GM12878 (cell line): ENCODE data around the gene COL16A1. TPM values are rescaled to one million over a fixed set of nuclear protein-coding genes. Genes with fewer than 3 reads are reported as not detected.

Experiments used
- ATAC-seq: fragments of 200-7000 bp; cut with Tn5 transposase; 3 replicates; pipeline ENCODE4 v1.9.1; 2020; ENCODE audit warnings: mild to moderate bottlenecking, moderate library complexity
- BruUV-seq: library from RNA; stranded (reverse); fragments of 400-500 nt; replicated peaks from 2 replicates; lab custom pipeline; 2021; lab: Mats Ljungman, UMichigan
- CTCF ChIA-PET: fragments of 300-600 bp; sonication (Branson Sonifier 250); formaldehyde crosslinking; extraction: SDS; loops from one replicate; lab custom pipeline; 2021; ENCODE audit warnings: inconsistent platforms; lab: Yijun Ruan, JAX
- POLR2A ChIA-PET: fragments of 350-600 bp; formaldehyde crosslinking; extraction: SDS; loops from one replicate; lab custom pipeline; 2021; ENCODE audit warnings: inconsistent platforms; lab: Charles Lee
- RAD21 ChIA-PET: fragments of 300-600 bp; sonication (Branson Sonifier 250); formaldehyde crosslinking; loops from one replicate; lab custom pipeline; 2023; ENCODE audit warnings: antibody characterized with exemption; ENCODE audit not compliant: unreplicated experiment; lab: Charles Lee
- SMC1A ChIA-PET: fragments of 300-600 bp; sonication (Branson Sonifier 250); formaldehyde crosslinking; loops from one replicate; lab custom pipeline; 2023; ENCODE audit not compliant: unreplicated experiment, uncharacterized antibody; lab: Charles Lee
- DNase-seq: peaks from one replicate; pipeline ENCODE4 v3.0.0-alpha.2; 2011; ENCODE audit warnings: low read depth, low spot score
- FAIRE-seq: peaks from 3 replicates; lab custom pipeline; 2011; peaks lifted over from hg19 to GRCh38; lab: Jason Lieb, UNC
- H2AFZ ChIP-seq: 2 replicates; pipeline ENCODE4 v1.6.0; 2011; ENCODE audit warnings: low read depth, low read length, control low read depth; ENCODE audit not compliant: control insufficient read depth
- H3K27ac ChIP-seq: 2 replicates; pipeline ENCODE4 v1.5.1; 2011; ENCODE audit warnings: control low read depth; ENCODE audit not compliant: control insufficient read depth, insufficient read depth
- H3K27me3 ChIP-seq, 2 experiments: replicated peaks in 1 of 2; 2 replicates each; pipeline versions ENCODE4 v1.6.0 to v1.6.1; 2011; ENCODE audit warnings: low read length in 1 of 2; ENCODE audit not compliant: control insufficient read depth in 2 of 2, insufficient read depth in 2 of 2
- H3K36me3 ChIP-seq, 2 experiments: 2 replicates each; pipeline ENCODE4 v1.5.1; 2011; ENCODE audit warnings: low read length in 1 of 2; ENCODE audit not compliant: control insufficient read depth in 2 of 2, insufficient read depth in 2 of 2
- H3K4me1 ChIP-seq: 2 replicates; pipeline ENCODE4 v1.6.1; 2011; ENCODE audit warnings: mild to moderate bottlenecking, low read length, moderate library complexity, mixed read lengths; ENCODE audit not compliant: control insufficient read depth, insufficient read depth
- H3K4me2 ChIP-seq: 2 replicates; pipeline ENCODE4 v1.6.0; 2011; ENCODE audit warnings: control low read depth; ENCODE audit not compliant: control insufficient read depth, insufficient read depth
- H3K4me3 ChIP-seq: fragments of 200-600 bp; sonication (generic); 2 replicates; pipeline ENCODE4 v1.5.1; 2016
- H3K79me2 ChIP-seq: 2 replicates; pipeline ENCODE4 v1.6.0; 2011; ENCODE audit warnings: low read length; ENCODE audit not compliant: control insufficient read depth, insufficient read depth
- H3K9ac ChIP-seq: 2 replicates; pipeline ENCODE4 v1.8.0; 2011; ENCODE audit warnings: low read length, control low read depth, mixed read lengths; ENCODE audit not compliant: control insufficient read depth, insufficient read depth
- H3K9me3 ChIP-seq: replicated peaks from 3 replicates; pipeline ENCODE4 v1.5.1; 2011; ENCODE audit warnings: mild to moderate bottlenecking, low read length; ENCODE audit not compliant: control insufficient read depth, insufficient read depth
- H4K20me1 ChIP-seq: 2 replicates; pipeline ENCODE4 v1.6.0; 2011; ENCODE audit not compliant: control insufficient read depth, insufficient read depth
- CBX3 ChIP-seq: fragments of 200-600 bp; sonication (generic); IDR thresholded peaks from 2 replicates; pipeline ENCODE4 v1.6.1; 2016; ENCODE audit warnings: low read depth, borderline replicate concordance
- CHD2 ChIP-seq: IDR thresholded peaks from 2 replicates; pipeline ENCODE4 v1.6.1; 2011; ENCODE audit warnings: low read depth, low read length, improper control_type of control experiment, borderline replicate concordance
- CHD4 ChIP-seq: fragments of 200-600 bp; sonication (generic); IDR thresholded peaks from 2 replicates; pipeline ENCODE4 v1.6.1; 2016; ENCODE audit warnings: mild to moderate bottlenecking
- CREM ChIP-seq: IDR thresholded peaks from 2 replicates; pipeline ENCODE4 v1.6.1; 2014; ENCODE audit warnings: antibody characterized with exemption, low read depth
- CTCF ChIP-seq, 3 experiments: IDR thresholded peaks in 2 of 3; conservative IDR thresholded peaks in 1 of 3; 2 replicates each; pipeline ENCODE4 v1.5.1; 2011; ENCODE audit warnings: low read depth in 3 of 3, low read length in 3 of 3, mild to moderate bottlenecking in 3 of 3, control low read depth in 2 of 3, moderate library complexity in 2 of 3, inconsistent platforms in 1 of 3, mixed read lengths in 1 of 3; ENCODE audit not compliant: control insufficient read depth in 2 of 3, insufficient read depth in 1 of 3; ENCODE audit errors: extremely low read depth in 1 of 3
- EP300 ChIP-seq, 2 experiments: fragments of 150-350 bp in 1 of 2; IDR thresholded peaks; 2 replicates each; pipeline ENCODE4 v1.6.1; 2011 to 2012; ENCODE audit warnings: low read depth in 2 of 2, low read length in 2 of 2, borderline replicate concordance in 1 of 2, improper control_type of control experiment in 1 of 2, inconsistent platforms in 1 of 2; ENCODE audit not compliant: control insufficient read depth in 1 of 2
- MXI1 ChIP-seq: fragments of 150-350 bp; IDR thresholded peaks from 2 replicates; pipeline ENCODE4 v1.6.1; 2011; ENCODE audit warnings: low read depth, mild to moderate bottlenecking, inconsistent platforms, low read length, improper control_type of control experiment
- NFYB ChIP-seq: IDR thresholded peaks from 2 replicates; pipeline ENCODE4 v1.6.1; 2011; ENCODE audit warnings: low read depth, mild to moderate bottlenecking, low read length, improper control_type of control experiment, moderate library complexity; ENCODE audit not compliant: insufficient read depth
- NR2C2 ChIP-seq: IDR thresholded peaks from 2 replicates; pipeline ENCODE4 v1.6.1; 2011; ENCODE audit warnings: borderline replicate concordance, low read depth; ENCODE audit not compliant: control insufficient read depth, insufficient read length
- RCOR1 ChIP-seq: conservative IDR thresholded peaks from 2 replicates; pipeline ENCODE4 v1.6.1; 2012; ENCODE audit warnings: low read depth, low read length, improper control_type of control experiment
- RFX5 ChIP-seq: IDR thresholded peaks from 2 replicates; pipeline ENCODE4 v1.6.1; 2011; ENCODE audit warnings: low read depth, low read length, improper control_type of control experiment
- USF1 ChIP-seq: IDR thresholded peaks from 2 replicates; pipeline ENCODE4 v1.6.1; 2011; ENCODE audit warnings: borderline replicate concordance, low read depth, mild to moderate bottlenecking, moderate library complexity, mixed read lengths, low read length; ENCODE audit not compliant: insufficient read depth; ENCODE audit errors: extremely low read length
- ZBED1 ChIP-seq: IDR thresholded peaks from 2 replicates; pipeline ENCODE4 v1.6.1; 2016; ENCODE audit warnings: borderline replicate concordance
- ZNF622 ChIP-seq: fragments of 450-650 bp; IDR thresholded peaks from 2 replicates; pipeline ENCODE4 v1.6.1; 2017; ENCODE audit warnings: mild to moderate bottlenecking, inconsistent platforms
- WGBS: methylation state at CpG from one replicate; pipeline ENCODE4 v1.1.6; 2016; ENCODE audit warnings: low lambda C conversion rate; ENCODE audit not compliant: insufficient replicate concordance, insufficient coverage; ENCODE audit errors: missing lambda C conversion rate; 5-methylcytosine and 5-hydroxymethylcytosine counted together
- in situ Hi-C: fragments of 300-500 bp; cut with MboI; formaldehyde crosslinking; loops from 9 replicates; pipeline ENCODE4 v1.14.3; 2018; ENCODE audit warnings: mixed read lengths
- intact Hi-C: fragments of 100-400 bp; cut with micrococcal nuclease; formaldehyde crosslinking; loops from one replicate; pipeline ENCODE4 v1.14.2; 2022; ENCODE audit not compliant: unreplicated experiment
- polyA plus RNA-seq, 11 experiments: library from polyadenylated mRNA; depleted of rRNA in 4 of 11; unstranded in 6 of 11; stranded (reverse) in 5 of 11; fragments of >200 nt; fragmentation: Nextera tagmentation in 4 of 11; fragmentation: Illumina TruSeq in 1 of 11; extraction: Ambion mirVana in 4 of 11; extraction: Trizol in 1 of 11; gene quantifications; 1 replicate in 1 of 11; 2 replicates in 10 of 11; pipeline versions ENCODE4 v1.2.1 to v1.2.3, GENCODE V29; 2011 to 2016; ENCODE audit warnings: inconsistent platforms in 2 of 11, missing spikeins in 2 of 11, low read depth in 1 of 11
- total RNA-seq, 4 experiments: library from RNA; depleted of rRNA in 3 of 4; stranded (reverse); fragments of >200 nt in 3 of 4; fragmentation: Illumina TruSeq in 1 of 4; extraction: Trizol in 1 of 4; gene quantifications; 2 replicates each; pipeline versions ENCODE4 v1.2.1 to v1.2.3, GENCODE V29; 2013 to 2021

The COL16A1 gene
- total and polyA plus RNA-seq, 10 of the 15 experiments (the other 5 are each of a cell fraction or from before 2014, with no cell fraction given): 0.02 to 3.7 (median 0.59) TPM

- FAIRE-seq: no peak
- WGBS: 61% methylated on average over 3 of the region's 3 CpGs
- ATAC-seq: no peak
- H3K9ac ChIP-seq: no peak overlapping the region
- no peaks in the 10 kb centered on the region for H3K4me1 ChIP-seq
- H3K4me3 ChIP-seq: no peak overlapping the region
- no peaks in the 10 kb centered on the region; a peak in 2 of 4 replicates for H3K27me3 ChIP-seq
- no peaks in the 10 kb centered on the region for H4K20me1 ChIP-seq
- intact Hi-C loops (no loop called here), in situ Hi-C loops (loop anchor here (5.0 kb wide), 1 partner anchor 139 kb away; no protein-coding TSS in a partner anchor)
- H3K9me3 ChIP-seq: no peaks in the 10 kb centered on the region
- ChIA-PET CTCF (interaction anchor here (1.0 kb wide), 1 partner anchor 87 kb away, joined by 3 read pairs; no protein-coding TSS in a partner anchor), POLR2A (no interaction called here), SMC1A (interaction anchor here (0.6 to 0.9 kb wide), 2 partner anchors 14 to 344 kb away, joined by 3 to 5 read pairs; partner anchors contain the start of gene PEF1), RAD21 (no interaction called here)
- BruUV-seq: no TSS peak
- no peak for TF ChIP-seq RFX5
- no peak for TF ChIP-seq EP300 (IDR thresholded peaks at IDR 0.05; ENCODE audit: borderline replicate concordance in 1 of 2, control insufficient read depth in 1 of 2, low read depth in 2 of 2, low read length in 2 of 2)
- TF ChIP-seq CHD2: no peak
- TF ChIP-seq NFYB: no peak
- no peak for TF ChIP-seq CHD4
- TF ChIP-seq USF1: no peak
- no peak for TF ChIP-seq NR2C2
- TF ChIP-seq RCOR1: no peak
- TF ChIP-seq CBX3: no peak
- no peak for TF ChIP-seq CTCF (IDR thresholded peaks at IDR 0.05 in 2 of 3, conservative IDR thresholded peaks at IDR 0.05 in 1 of 3; ENCODE audit: control insufficient read depth in 2 of 3, extremely low read depth in 1 of 3, insufficient read depth in 1 of 3, low read depth in 3 of 3, low read length in 3 of 3)
- TF ChIP-seq ZBED1: no peak
- TF ChIP-seq CREM: no peak
- TF ChIP-seq ZNF622: no peak
- no peak for TF ChIP-seq MXI1
- no peaks in the 10 kb centered on the region for H3K79me2 ChIP-seq
- DNase-seq: no peak
- no peak overlapping the region for H3K4me2 ChIP-seq
- H3K27ac ChIP-seq: no peak overlapping the region
- no peaks in the 10 kb centered on the region for H3K36me3 ChIP-seq
- H2AFZ ChIP-seq: no peak overlapping the region
These were observed 45.1 kb downstream of the COL16A1 start for GRCh38 chr1:31658721-31659120.
